ENCODE results near the gene ELK1.

DNA sequence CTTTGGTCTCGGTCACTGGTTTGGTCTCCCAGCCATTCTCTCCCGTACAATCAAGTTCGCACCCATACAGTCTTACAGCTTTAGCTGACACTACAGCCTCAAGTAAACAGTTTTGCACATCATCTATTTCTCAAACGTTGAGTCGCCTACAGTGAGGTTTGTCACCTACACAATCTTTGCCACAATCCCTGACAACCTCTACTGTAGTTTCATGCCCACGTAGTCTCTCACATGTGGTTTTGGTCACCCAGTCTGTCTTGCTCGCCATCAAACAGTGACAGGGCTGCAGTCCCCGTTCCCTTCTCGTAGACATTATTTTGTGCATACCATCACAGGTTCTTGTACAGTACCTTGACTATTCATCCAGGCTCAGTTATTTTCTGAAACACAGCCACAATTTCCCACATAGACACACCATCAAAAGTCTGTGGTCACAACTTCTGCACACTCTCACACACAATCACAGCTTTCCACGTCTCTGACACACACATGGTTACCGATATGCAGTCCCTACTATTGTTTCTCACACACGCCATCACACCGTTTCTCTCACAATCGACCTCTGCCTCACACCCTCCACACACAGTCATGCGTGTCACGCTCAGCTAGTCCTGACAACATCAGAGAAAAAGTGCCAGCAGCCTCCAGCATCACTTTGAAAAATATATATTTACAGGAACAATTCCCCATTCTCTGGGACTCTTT, 15.3 kb downstream of the ELK1 start:
- TF ChIP-seq CTCF (IDR thresholded peaks at IDR 0.05 in 4 of 5, conservative IDR thresholded peaks at IDR 0.05 in 1 of 5) (no peak), POLR2A (IDR thresholded peaks at IDR 0.05) (no peak)

All from gastrocnemius medialis (tissue), 4 donors.